Type B pancreatic cell (in vitro differentiated cells): Measurements from ENCODE around the gene TMEM126B. TPM values are rescaled to one million over a fixed set of nuclear protein-coding genes. Genes with fewer than 3 reads are reported as not detected.

Experiments
- DNase-seq: peaks from one replicate; pipeline ENCODE4 v3.0.0; 2021; ENCODE audit warnings: mixed read lengths; ENCODE audit not compliant: unreplicated experiment; ENCODE audit errors: extremely low spot score
- H3K27ac Mint-ChIP-seq: 2 replicates; pipeline ENCODE4 v1.8.0; 2021; ENCODE audit warnings: mild to moderate bottlenecking, mixed read lengths
- H3K27me3 Mint-ChIP-seq: 2 replicates; pipeline ENCODE4 v1.8.0; 2021; ENCODE audit warnings: mixed read lengths
- H3K36me3 Mint-ChIP-seq: 2 replicates; pipeline ENCODE4 v1.8.0; 2021; ENCODE audit warnings: mixed read lengths
- H3K4me1 Mint-ChIP-seq: one replicate; pipeline ENCODE4 v1.8.0; 2021; ENCODE audit warnings: mixed read lengths; ENCODE audit not compliant: unreplicated experiment
- H3K4me3 Mint-ChIP-seq: 2 replicates; pipeline ENCODE4 v1.8.0; 2021; ENCODE audit warnings: mild to moderate bottlenecking, mixed read lengths
- H3K9me3 Mint-ChIP-seq: 2 replicates; pipeline ENCODE4 v1.8.0; 2021; ENCODE audit warnings: mixed read lengths
- total RNA-seq: library from RNA; stranded (reverse); gene quantifications from 2 replicates; pipeline ENCODE4 v1.2.1, GENCODE V29; 2021; ENCODE audit warnings: low replicate concordance
- TF ChIP-seq, protein P1 (sequence below): fragments of 200-600 bp; sonication (generic); conservative IDR thresholded peaks from 2 replicates; pipeline ENCODE4 v1.5.0; 2021; ENCODE audit warnings: antibody characterized with exemption, mild to moderate bottlenecking

The TMEM126B gene
- total RNA-seq, 1 donor from 2014 or later, result 46.7 TPM

DNA sequence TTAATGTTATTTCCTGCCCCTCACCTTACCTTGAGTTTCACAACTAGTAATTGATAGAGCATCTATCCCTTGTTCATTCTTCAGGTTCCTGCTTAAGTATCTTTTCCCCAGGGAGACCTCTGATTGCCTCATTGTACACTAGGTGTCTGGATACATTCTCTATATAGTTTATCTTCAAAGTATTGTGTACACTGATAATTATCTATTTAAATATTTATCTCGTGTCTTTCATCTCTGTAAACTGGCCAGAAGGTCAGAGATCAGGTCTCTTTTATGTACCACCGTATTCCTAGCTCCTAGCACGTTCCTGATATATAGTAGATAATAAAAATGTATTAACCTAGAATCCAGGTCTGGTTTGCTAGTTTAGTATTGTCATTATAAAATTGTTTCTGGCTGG is 6.4 kb downstream of the TMEM126B start:
- TF ChIP-seq, protein P1, sequence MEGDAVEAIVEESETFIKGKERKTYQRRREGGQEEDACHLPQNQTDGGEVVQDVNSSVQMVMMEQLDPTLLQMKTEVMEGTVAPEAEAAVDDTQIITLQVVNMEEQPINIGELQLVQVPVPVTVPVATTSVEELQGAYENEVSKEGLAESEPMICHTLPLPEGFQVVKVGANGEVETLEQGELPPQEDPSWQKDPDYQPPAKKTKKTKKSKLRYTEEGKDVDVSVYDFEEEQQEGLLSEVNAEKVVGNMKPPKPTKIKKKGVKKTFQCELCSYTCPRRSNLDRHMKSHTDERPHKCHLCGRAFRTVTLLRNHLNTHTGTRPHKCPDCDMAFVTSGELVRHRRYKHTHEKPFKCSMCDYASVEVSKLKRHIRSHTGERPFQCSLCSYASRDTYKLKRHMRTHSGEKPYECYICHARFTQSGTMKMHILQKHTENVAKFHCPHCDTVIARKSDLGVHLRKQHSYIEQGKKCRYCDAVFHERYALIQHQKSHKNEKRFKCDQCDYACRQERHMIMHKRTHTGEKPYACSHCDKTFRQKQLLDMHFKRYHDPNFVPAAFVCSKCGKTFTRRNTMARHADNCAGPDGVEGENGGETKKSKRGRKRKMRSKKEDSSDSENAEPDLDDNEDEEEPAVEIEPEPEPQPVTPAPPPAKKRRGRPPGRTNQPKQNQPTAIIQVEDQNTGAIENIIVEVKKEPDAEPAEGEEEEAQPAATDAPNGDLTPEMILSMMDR, result no peak
- no peak overlapping the region for H3K27ac Mint-ChIP-seq
- H3K27me3 Mint-ChIP-seq, result no peaks in the 10 kb centered on the region
- peaks cover 6% of the 10 kb centered on the region for H3K36me3 Mint-ChIP-seq
- no peaks in the 10 kb centered on the region for H3K4me1 Mint-ChIP-seq
- H3K4me3 Mint-ChIP-seq, result no peak overlapping the region
- no peaks in the 10 kb centered on the region for H3K9me3 Mint-ChIP-seq
- DNase-seq, result no peak

DNA sequence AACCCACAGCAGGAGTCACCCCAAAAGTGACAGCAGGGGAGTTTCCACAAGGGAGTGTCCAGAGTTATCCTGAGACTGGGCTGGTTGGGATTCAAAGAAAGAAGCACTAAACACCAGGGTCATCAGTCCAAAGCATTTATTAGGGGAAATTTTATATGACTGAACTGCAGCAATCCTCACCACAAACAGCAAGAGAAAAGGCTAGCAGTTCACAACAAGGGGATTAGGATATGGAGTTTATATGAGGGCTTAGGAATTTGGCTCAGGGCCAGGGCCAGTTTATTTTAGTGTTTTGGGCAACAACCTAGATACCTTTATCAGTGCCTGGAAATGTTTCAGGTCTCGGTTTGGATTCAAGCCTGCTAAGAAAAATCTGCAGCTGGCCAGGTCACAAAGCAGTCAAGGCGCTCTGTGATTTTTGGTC is 14.8 kb downstream of the TMEM126B start:
- no peak overlapping the region for H3K4me3 Mint-ChIP-seq
- no peak overlapping the region for H3K27ac Mint-ChIP-seq
- H3K27me3 Mint-ChIP-seq, result peaks cover 24% of the 10 kb centered on the region
- H3K36me3 Mint-ChIP-seq, result no peaks in the 10 kb centered on the region
- DNase-seq, result no peak
- TF ChIP-seq, protein P1, result no peak
- H3K4me1 Mint-ChIP-seq, result peaks cover 7% of the 10 kb centered on the region
- no peaks in the 10 kb centered on the region for H3K9me3 Mint-ChIP-seq

DNA sequence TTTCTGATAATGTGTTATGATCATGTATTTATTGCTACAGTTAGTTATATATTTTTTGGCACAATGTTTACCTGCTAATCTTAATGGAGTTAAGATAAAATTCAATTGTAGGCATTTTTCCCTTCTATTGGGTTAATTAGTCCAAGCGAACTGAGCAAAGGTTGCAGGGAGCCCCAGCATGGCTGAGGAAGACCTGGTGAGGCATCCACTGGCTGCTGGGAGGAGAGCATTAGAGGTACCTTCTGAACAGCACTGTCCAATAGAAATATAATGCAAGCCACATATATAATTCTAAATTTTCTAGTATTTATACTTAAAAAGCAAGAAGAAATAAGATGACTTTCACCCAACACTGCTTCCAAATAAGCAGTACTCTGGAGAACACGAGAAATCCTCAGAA is 18.7 kb downstream of the TMEM126B start:
- Mint-ChIP-seq H3K27ac (peak overlapping the region; percentile 98), H3K9me3 (no peaks in the 10 kb centered on the region), H3K36me3 (peaks cover 5% of the 10 kb centered on the region), H3K4me1 (peaks cover 16% of the 10 kb centered on the region), H3K27me3 (peaks cover 16% of the 10 kb centered on the region), H3K4me3 (peak overlapping the region; percentile 97)
- DNase-seq, result no peak
- TF ChIP-seq, protein P1, result no peak

DNA sequence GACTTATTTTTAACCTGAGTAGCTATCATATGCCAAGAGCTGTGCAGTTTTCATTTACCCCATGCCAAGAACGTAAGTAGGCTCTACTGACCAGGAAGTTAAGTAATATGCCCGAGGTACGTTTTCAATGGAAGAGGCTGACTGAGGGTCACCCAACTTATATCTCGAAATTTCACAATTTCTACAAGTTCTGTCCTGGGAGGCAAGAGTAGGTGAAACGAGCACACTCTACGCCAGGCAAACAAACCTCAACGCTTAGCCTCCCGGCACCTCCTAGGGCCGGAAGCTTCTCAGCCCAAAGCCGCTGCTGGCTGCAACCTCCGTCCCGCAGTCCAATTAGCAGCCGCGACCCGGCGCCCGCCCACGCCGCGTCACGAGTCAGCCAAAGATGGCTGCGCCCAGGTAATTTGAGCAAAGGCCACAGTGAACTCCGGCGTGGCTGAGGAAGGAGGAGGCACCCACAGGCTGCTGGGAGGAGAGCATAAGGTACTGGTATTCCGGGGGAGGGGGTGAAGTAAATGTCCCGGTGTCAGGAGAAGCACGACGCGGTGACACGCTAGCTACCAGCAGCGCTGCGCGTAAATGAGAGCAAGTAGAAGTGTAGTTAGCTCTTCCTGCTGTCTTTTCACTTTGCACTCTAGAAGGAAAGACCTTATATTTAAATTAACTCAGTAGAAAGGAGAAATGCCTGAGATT is 19.4 kb downstream of the TMEM126B start, which contains the start of gene TMEM126A:
TSS of gene TMEM126A (plus strand) at position 364 of the 696 bp plus-strand sequence. CDS start 2,289 bp downstream, outside the sequence.
- Mint-ChIP-seq H3K27me3 (peaks cover 15% of the 10 kb centered on the region), H3K9me3 (no peaks in the 10 kb centered on the region), H3K36me3 (peaks cover 5% of the 10 kb centered on the region), H3K4me1 (peaks cover 16% of the 10 kb centered on the region), H3K4me3 (peak within 1 kb of the TSS; percentile 97), H3K27ac (peak within 1 kb of the TSS; percentile 98)
- DNase-seq, result peak; percentile 87
- TF ChIP-seq, protein P1, result no peak

DNA sequence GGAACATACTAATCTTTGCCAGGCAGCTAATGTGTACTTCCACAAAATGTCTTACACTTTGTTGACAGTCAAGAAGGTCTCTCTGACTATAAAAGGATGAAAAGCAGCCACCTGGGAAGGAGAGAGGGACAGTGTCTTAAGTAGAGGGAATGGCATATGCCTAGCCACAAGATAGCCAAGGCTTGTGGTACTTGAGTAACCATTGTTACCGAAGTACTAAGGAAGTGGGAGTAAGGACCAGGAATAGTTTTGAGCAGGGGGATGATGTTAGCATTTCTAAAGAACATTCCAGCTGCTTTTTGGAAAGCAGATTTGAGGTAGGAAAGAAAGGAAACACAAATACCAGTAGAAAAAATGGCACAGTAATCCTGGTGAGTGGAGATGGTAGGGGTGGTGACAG is 22.7 kb downstream of the TMEM126B start:
- H3K4me3 Mint-ChIP-seq, result no peak overlapping the region
- no peaks in the 10 kb centered on the region for H3K27me3 Mint-ChIP-seq
- TF ChIP-seq, protein P1, result no peak
- H3K36me3 Mint-ChIP-seq, result peaks cover 10% of the 10 kb centered on the region
- no peak overlapping the region for H3K27ac Mint-ChIP-seq
- no peak for DNase-seq
- H3K9me3 Mint-ChIP-seq, result no peaks in the 10 kb centered on the region
- peaks cover 16% of the 10 kb centered on the region for H3K4me1 Mint-ChIP-seq
